ENCODE results near the gene ARHGAP26. TPM values are rescaled to one million over a fixed set of nuclear protein-coding genes. Genes with fewer than 3 reads are reported as not detected.

The ARHGAP26 gene
- total RNA-seq = 13.2 and 18.8 TPM in 2 replicates

GRCh38 chr5:142769793-142770649 lies at the start of gene ARHGAP26:
ARHGAP26 (plus strand) TSS chr5:142770377; CDS start chr5:142770762, 385 bp downstream.

Other genes starting within 250 kb of the ARHGAP26 start
- gene FGF1, start 84.3 kb upstream of the ARHGAP26 start, total RNA-seq = 0.09 and 0.85 TPM in 2 replicates

Data from endothelial cell of coronary artery (primary cell).